ENCODE measurements around the gene TSPAN6.

Gene TSPAN6

DNA sequence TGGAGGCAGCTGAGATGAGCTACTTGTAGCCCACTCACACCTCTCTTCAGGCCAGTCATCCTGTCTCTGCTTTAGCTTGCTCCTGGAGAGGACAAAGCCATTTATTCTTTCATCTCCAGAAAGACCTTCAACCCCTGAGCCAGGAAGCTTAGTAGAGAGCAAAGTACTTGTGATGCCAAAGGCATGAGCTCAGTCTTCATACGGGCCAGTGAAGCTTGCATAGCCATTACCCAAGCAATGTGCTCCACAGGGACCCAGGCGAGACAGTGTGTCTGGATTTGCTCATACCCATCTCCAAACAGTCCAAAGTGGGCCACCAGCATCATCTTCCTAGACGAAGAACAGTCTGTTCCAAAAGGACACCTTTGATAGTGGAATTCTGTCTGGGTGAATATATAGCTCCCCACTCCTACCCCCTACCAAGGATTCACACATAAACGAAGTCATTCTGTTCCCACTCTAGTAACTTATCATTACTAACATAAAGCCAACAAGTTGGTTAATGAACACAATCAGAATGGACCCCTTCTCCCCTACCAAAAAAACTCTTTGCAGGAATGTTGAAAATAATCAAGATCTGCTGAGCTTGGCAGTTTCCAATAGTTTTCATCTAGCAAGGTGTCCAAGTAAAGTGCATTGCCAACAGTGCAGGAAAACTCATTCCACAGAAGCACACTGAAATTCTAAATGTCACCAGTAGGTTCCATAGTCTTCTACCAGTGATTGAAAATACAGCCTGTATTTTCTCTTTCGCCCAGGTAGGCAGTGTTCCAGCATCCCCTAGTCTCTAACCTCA, 45.2 kb downstream of the TSPAN6 start:
- in situ Hi-C loops (cut with HindIII; ENCODE audit: low sequenced_read_pairs): no loop called here

DNA sequence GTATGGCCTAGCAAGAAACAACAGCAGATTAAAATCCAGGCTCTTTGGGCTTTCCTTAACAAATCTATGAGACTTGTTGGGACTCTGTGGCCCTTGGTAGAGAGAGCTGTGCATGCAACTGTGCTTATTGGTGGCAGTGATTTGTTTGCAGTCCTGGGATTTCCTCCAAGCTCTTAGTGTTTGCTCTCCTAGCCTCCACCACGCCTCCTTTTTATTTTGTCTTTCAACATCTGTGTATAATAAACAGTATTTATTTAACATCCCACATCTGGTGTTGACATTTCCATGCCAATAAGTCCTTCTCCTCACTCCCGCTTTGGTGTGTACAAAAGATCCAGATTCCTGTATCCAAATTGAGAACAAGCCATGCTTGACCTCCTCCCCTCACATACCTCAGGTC, 48.7 kb downstream of the TSPAN6 start:
- in situ Hi-C loops (cut with HindIII; ENCODE audit: low sequenced_read_pairs): no loop called here

DNA sequence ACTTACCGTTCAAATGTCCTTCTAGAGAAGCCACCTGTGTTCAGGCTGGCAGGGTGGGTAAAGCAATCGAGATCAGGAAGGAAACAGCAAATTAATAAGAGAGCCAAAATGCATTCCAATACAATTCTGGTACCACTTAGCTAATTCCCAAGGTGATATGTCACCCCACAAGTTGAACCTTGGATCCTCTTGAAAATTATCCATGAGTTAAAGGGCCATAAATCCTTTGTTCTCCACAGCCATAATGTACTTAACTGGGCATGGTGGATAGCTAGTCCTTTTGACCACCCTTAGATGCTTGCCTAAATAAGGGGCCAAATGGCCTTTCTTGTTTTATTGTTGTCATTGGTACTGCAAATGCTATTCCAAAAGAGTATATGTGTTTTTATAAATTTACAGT, 49.9 kb downstream of the TSPAN6 start:
- in situ Hi-C loops (cut with HindIII; ENCODE audit: low sequenced_read_pairs): no loop called here

DNA sequence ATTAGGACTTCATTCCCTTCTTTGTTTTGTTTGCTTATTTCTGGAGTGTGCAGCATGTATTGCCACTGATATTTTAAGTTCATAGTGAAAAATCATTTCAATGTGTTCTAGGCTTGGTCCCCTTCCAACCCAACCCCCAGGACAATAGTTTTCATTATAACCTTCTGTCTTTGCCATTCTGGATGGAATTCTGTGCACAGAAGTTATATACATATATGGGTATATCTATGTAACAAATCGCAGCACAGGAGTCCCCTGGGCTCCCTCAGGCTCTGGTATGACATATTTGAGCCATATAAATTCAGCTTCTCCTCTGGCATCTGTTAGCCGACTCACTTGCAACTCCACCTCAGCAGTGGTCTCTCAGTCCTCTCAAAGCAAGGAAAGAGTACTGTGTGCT, 52.0 kb downstream of the TSPAN6 start, which contains the start of gene TNMD:
TNMD (plus strand) TSS at position 326 of the 400 bp plus-strand sequence. CDS start 83 bp downstream, outside the sequence.
- in situ Hi-C loops (cut with HindIII; ENCODE audit: low sequenced_read_pairs): no loop called here

Measured in endothelial cell of hepatic sinusoid (primary cell).